HG03342 (cell line): ENCODE data around the gene DIP2C.
"Not testable (repeated sequence)": the region's sequence is repeated elsewhere in the genome, so short reads cannot be mapped to it uniquely, and the experiment has no call there.

Source experiments
- ATAC-seq: cut with Tn5 transposase; IDR thresholded peaks from one replicate; pipeline ENCODE4 v1.9.1; 2021; ENCODE audit warnings: mild to moderate bottlenecking, moderate library complexity; ENCODE audit not compliant: unreplicated experiment

DIP2C gene

DNA sequence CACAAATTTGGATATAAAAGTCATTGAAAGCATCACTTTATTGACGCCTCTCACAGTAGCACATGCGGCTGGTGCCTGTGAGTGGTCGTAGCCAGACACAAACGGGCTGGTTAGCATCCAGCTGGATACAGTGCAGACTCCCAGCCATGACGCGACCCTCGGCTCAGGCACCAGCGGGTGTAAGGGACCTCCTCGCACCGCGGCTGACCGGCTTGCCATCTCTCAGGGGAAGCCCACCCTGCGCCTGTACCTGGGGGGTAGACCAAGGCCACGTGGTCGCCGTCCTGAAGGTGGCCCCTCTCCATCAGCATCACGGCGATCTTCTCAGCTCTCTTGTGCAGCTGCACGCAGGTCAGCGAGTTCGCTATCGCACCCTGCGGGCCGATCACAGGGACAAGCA, 340.4 kb downstream of the DIP2C start:
- no peak for ATAC-seq

DNA sequence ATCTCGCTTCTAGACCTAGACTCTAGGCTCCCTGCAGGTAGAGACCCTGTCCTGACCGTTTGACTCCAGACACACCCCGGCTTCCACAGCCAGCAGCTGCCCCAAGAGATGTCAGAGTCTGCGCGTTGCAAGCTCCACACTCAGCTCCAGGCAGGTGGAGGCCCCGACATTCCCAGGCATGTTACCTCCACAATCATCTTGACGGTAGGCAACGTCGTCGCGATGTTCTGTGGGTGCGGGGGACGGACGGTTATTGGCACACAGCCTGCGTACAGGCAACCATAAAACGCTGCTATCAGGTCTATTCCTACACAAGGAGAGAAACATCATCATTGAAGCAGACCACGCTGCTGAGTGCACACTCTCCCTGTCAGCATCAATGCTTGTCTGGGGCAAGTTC, 341.0 kb downstream of the DIP2C start:
- no peak for ATAC-seq

DNA sequence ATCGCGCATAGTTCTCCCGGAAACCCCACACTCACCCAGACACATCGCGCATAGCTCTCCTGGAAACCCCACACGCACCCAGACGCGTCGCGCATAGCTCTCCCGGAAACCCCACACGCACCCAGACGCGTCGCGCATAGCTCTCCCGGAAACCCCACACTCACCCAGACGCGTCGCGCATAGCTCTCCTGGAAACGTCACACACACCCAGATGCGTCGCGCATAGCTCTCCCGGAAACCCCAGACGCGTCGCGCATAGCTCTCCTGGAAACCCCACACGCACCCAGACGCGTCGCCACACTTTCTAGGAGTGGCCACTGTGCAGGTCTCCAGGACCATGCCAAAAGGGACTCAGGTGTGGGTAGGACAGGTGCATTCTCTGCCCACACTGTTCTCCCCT, 341.7 kb downstream of the DIP2C start:
- ATAC-seq = not testable (repeated sequence)

DNA sequence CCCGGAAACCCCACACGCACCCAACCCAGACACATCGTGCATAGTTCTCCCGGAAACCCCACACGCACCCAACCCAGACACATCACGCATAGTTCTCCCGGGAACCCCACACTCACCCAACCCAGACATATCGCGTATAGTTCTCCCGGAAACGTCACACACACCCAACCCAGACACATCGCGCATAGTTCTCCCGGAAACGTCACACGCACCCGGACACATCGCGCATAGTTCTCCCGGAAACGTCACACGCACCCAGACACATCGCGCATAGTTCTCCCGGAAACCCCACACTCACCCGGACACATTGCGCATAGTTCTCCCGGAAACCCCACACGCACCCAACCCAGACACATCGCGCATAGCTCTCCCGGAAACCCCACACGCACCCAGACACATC, 342.3 kb downstream of the DIP2C start:
- ATAC-seq = not testable (repeated sequence)

DNA sequence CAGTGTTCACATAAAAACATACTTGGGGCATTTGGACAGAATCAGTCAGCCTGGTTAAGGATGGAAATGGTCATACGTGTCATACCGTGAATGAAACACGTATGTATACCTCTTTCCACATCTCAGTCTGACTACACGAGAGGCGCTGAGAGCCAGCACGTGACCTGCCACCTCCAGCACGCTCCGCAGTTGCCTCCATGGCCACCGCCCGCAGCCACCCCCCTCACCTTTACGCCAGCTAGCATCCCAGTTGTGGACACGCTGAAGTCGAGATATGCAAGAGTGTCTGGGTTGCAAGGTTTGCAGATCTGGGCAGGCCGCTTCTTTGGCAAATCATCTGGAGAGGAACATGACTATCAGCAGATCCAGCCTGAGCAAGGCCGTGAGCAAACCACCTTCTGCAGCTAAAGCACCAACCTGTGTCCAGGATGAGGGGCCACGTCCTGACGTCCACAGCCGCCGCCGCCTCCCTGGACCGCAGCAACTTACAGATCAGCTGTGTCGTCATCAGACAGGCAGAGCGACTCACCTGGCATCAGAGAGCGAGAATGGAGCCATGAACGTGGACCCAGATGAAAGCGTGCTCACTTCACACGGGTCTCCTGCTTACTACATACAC, 344.8 kb downstream of the DIP2C start:
- no peak for ATAC-seq

DNA sequence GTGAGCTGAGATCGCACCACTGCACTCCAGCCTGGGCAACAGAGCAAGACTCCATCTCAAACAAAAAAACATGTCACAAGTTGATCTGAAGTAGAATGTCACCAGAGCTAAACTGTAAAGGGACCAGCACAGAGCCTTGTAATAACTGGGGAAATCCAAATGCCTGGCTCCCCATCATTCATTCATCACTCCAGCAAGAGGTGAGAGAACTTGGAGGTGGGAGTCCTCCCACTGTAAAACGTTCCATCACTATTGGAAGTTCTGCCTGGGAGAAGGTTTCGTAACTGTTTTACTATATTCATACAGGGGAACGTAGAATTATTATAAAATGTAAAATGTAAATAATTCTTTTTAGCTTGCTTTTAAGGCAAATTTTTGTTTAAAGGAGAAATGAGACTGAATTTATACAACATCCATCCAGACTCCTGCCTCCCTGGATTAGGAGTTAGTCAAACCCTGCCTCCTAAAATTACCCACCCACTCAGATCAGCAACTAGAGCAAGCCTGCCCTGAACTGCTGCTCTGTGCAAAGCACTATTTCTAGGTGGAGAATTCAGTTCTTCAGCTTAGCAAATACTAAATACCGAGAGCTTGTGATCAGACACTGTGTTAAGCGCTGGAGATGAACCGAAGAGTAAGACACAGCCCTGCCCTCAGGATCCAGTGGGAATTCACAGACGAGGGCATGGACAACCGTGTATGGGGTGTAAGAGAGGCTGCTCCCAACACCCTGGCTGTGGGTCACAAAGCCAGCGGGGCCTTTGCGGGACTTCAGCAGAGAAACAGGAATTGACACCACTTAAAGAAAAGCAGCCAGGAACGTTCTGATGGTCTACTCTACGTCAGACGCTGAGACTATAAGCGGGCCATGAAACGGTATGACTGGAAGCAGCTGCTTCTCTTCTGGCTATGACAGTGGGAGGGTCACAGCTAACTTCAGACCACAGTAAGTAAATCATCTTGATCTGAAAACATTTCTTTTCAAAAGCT, 345.9 kb downstream of the DIP2C start:
- ATAC-seq = no peak

DNA sequence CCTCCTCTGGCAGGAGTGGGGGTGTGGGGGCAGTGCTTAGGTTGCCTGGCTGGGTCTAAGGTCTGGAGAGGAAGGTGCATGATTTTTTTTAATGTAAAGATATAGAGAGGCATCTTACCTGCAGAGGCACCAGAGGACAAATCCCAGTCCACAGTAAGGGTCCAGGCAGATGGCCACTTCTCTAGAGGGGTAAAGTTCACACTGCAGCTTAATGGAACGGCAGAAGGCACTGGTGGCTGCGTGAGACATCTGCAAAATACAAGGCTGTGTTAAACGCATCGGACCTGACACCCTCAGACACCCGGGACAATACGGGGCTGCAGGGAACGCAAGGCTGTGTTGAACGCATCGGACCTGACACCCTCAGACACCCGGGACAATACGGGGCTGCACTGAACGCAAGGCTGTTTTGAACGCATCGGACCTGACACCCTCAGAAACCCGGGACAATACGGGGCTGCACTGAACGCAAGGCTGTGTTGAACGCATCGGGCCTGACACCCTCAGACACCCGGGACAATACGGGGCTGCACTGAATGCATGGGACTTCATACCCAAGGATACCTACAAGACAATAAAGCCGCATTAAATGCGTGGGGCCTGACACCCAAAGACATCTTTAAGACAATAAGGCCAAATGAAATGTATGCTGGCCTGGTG, 348.3 kb downstream of the DIP2C start:
- no peak for ATAC-seq

DNA sequence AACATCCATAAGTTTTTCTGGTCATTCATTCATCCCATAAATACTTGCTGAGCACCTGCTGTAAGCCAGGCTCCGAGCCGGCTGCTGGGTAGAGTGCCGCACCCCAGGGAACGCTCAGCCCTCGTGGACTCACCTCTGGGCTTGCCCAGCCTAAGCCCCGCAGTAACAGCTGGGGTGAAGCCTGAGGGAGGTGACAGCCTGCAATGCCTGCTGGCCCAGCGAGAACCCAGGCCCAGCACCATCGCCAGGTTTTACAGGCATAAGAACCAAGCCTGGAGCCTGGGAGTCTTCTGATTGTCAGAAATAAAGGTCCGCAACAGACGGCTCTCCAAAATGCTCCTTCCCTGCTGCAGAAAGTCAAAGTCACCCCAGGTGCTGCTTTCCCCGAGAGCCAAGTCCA, 348.8 kb downstream of the DIP2C start:
- ATAC-seq = no peak

DNA sequence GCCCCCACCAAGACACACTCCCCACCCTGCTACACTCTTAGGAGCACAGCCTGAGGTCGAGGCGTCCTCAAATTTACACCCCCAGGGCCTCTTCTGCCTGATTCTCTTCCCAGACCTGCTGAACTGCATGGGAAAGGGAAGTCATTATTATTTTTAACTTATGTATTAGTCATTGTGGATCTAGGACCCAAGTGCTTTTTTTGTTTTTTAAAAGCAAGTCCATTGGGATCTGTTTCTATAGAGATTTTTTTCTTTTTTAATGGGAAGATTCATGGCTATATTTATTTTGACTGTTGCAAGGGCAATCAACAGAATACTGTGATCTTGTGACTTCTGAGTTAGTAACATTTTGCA, 350.5 kb downstream of the DIP2C start:
- ATAC-seq = no peak

DNA sequence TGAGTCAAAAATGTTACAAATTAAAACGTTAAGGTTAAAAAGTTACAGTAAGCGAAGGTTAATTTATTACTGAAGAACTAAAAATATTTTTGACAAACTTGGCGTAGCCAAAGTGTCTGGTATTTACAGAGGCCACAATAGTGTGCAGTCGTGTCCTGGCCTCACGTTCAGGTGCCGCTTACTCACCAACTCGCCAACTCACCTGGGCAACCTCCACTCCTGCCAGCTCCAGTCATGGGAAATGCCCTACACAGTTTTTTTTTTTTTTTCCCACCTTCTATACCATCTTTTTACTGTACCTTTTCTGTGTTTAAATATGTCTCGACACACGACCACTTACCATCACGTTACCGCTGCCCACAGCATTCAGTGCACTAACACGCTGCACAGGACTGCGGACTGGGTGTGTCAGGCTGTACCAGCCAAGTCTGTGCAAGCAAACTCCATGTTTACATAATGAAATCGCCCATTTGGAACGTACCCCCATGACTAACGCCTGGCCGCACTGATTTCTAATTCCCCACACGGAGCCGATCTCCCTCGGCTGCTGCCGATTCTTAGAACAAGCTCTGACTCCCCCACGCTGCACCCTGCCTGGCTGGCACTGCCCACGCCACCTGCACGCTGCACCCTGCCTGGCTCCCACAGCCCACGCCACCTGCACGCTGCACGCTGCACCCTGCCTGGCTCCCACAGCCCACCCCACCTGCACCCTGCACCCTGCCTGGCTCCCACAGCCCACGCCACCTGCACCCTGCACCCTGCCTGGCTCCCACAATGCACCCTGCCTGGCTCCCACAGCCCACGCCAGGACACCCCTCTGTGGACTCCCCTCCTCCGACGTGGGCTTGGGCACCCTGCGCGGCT, 351.1 kb downstream of the DIP2C start:
- ATAC-seq = no peak

DNA sequence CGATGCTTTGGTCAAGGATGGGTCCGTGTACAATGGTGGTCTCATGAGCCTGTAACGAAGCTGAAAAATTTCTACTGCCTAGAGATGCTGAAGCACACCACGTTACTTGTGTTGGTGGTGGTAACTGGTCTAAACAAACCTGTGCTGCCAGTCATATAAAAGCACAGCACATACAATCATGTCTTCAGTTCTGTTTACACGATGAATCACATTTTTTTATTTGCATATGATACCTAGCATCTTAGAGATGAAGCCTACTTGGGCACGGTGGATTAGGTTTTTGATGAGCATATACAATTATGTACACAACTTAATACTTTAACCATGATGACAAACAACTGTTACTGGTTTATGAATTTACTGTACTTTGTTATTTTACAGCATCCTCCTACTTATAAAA, 353.2 kb downstream of the DIP2C start:
- no peak for ATAC-seq

DNA sequence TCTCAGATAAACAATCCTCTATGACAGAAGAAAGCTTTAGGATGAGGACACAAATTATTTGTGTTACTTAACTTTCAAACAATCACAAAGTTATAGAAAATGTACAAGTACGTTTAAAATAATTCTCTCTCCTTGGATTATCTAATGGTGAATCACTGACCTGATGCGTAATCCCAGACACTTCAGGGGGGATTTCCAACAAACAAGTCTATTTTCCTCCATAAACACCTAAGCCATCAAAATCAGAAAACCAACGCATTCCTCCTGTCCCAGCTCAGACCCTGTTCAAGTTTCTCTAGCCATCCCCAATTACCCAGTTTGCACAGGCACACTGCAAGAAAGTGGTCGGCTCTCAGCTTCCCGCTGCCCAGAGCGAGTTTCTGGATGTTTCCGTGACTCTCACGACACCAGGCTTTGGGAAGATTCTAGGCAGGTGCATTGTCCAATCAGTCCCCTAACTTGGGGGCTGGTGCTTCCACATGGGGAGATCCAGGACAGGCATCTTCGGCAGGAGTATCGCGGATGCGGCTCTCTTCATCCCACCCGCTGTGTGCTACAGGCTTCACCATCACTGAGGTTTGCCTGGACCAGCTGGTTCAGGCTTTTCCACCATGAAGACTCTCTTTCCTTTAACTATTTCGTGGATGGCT, 354.2 kb downstream of the DIP2C start:
- ATAC-seq = no peak

DNA sequence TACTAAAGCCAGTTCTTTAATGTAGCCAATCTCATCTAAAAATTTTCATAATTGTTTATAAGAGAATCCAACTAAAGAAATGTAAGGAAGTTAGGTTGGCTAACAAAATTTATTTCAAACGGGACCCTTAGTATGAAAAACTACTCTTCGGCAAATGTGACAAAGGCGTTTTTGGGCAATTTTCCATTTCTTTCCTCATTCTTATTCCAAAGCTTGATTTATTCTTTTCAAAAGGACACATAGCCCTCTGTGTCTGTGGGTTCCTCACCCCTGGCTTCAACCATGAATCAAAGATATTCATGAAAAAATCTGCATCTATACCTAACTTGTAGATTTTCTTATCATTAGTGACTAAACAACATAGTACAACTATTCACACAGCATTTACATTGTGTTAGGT, 358.3 kb downstream of the DIP2C start:
- ATAC-seq = no peak

DNA sequence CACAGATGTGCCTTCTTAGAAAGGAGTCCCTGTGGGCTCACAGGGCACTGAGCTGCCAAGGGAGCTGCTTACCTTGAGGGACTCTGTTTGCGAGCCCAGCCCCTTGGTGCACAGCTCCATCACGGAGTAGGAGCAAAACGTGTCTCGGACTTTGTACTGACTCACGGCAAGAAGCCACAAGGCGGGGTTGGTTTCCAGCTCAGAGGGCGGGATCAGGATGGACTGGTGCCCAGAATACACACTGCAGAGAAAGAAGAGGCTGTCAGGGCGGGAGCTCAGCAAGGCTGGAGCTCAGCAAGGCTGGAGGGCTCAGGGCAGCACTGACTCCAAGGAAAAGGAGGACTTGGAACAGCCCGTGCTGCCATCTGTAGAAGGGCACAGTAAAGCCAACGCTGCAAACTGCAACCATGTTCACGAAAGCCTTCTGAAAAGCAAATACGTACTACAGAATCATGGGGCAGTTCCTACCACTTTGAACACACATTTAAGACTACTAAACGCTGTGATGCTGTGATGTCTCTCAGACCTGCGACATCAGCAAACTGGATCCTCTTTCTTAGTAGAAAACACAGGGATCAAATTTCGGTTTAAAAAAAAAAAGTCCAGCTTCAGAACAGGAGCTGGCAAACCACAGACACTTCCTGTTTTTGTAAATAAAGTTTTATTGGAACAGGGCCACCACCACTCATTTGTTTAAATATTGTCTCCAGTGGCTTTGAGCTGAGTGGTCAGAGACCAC, 359.9 kb downstream of the DIP2C start:
- no peak for ATAC-seq

DNA sequence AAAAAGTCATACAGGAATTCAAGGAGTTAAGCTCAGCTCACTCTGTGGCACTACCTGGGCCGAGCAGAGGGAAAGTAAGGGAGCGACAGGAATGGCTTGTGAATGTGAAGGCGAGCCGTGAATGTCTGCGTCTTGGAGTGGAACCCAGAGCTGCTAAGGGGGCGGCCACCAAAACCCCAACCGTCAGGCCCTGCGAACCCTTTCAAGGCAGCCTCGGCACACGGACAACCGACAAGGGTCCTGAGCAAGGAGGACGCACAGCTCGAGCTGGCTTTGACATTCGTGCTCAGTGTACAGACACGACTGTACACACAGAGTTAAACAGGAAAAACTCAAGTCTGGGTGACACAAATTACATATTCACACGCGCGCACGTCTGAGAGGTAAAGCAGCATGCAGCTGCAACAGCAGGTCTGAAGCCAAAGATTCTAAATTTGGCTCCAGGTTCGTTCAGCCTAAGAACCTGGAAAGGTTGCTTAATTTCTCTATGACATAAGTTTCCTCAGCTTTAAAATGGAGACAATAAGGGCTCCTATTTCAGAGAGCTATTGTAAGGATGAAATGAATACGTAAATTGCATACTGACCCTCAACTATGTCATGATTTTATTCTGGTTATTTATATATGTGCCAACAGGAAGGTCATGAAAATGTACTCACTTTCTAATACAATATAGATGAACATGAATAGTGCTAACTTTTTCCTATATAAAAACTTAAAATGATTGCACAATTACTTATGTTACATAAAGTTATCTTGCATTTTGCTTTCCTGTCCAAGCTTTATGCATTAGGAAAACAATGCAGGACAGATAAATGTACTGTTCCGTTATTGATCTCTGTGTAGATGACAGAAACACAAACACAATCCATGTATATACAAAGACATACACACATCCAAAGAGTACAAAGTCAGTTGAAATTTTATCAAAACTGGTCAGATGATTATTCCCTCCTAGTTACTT, 361.3 kb downstream of the DIP2C start:
- no peak for ATAC-seq

DNA sequence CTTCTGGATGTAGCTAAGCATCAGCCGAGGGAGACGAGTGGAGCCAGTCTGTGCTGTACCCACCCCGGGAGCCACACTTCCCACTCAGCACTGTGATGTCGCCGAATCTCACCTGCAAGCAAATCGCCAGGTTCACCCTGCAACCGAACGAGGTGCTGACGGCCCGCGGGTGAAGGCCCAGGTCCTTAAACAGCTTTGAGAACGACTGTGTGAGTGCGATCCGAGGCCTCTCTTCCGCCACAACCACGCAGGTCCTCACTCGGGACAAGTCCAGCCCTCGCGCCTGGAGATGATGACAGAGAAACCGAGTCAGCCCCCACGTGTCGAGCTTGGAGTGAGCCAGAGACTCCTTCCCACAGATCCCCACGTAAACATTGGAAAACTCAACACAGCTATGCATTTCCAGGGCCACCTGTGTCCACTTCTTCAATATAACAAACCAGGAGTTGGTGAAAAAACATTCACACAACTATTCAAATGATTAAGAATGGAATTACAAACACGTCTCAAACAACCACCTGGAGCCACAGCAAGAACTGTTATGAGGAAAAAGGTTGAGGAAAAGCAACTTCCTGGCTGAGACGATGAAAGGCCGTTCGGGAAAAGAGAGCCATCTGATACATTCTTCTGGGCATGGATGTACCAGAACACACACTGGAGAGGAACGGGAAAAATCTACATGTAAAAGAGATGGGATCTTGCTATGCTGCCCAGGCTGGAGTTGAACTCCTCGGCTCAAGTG, 362.4 kb downstream of the DIP2C start:
- no peak for ATAC-seq

DNA sequence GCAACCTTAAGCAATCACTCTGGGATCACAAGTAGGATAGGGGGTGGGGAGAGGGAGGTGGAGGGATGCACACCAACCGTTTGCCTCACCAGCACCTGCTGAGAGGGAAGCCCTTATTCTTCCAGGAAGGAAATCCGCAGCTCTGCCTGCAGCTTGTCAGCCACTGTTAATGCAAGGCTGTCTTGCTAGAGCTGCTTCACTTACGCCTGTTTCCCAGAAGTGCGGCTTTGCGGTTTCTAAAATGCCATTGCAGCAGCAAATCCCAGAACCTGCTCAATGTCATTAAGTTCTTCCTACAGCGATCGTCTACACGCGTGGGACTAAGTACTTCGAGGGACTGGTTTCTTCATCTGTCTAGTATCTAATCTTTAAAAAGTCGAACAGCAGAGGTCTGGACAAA, 363.1 kb downstream of the DIP2C start:
- no peak for ATAC-seq

DNA sequence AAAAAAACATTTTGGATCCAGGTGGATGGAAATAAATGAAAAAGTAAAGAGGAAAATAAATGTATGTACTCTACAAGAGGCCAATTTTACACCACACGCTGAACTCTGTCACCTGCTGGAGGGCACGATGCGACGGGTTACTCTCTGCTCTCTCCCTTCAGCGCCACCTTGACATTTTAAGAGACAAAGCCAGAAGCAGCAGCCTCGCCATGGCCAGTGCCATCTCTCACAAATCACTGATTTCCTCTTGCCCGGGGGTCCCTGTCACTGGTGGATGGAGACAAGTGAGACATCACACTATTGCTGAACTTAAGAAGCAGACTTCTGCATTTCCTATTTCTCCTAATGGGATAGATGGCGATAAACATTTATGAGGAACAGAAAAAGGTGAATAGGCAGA, 364.2 kb downstream of the DIP2C start:
- no peak for ATAC-seq
